ENCODE data around the gene SV2A. TPM values are rescaled to one million over a fixed set of nuclear protein-coding genes. Genes with fewer than 3 reads are reported as not detected.

The SV2A gene
- total RNA-seq, 2 donors from 2014 or later: 2.1 to 3.4 TPM

DNA sequence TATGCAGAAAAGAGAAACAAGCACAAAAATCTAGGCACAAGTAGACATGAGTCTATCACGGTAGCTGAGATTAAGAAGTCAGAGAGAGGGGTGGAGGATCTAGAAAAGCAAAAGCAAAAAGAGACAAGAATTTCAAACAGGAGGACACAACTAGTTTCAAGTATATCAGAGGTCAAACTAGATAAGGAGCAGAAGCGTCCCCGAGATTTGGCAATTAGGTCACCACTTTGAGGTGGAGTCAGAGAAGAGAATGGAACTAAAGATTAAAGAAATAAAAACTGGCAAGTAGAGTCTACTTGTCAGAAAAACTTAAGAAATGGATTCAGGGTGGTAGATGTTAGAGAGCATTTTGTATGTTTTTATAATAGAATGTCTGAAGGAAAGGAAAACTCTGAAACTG is 7.7 kb upstream of the SV2A start:
- no peak overlapping the region for H3K27ac ChIP-seq
- intact Hi-C loops (cut with DNase I): no loop called here
- peaks cover 10 to 15% of the 10 kb centered on the region in 2 donors for H3K36me3 ChIP-seq
- H3K27me3 ChIP-seq (replicated peaks; ENCODE audit: insufficient read depth): no peaks in the 10 kb centered on the region
- no peak overlapping the region for H3K4me3 ChIP-seq
- TF ChIP-seq POLR2AphosphoS5 (IDR thresholded peaks at IDR 0.05) (no peak), CTCF (IDR thresholded peaks at IDR 0.05) (no peak), POLR2A (IDR thresholded peaks at IDR 0.05) (no peak)
- 86% methylated on average over 3 of the region's 3 CpGs for WGBS
- H3K4me1 ChIP-seq (replicated peaks): peaks cover 10% of the 10 kb centered on the region
- DNase-seq (ENCODE audit: low spot score): no peak
- no peaks in the 10 kb centered on the region for H3K9me3 ChIP-seq

- no peak overlapping the region for H3K27ac ChIP-seq
- no peak overlapping the region for H3K4me3 ChIP-seq
- no peak for DNase-seq (ENCODE audit: low spot score)
- WGBS: 79% methylated on average over 10 of the region's 10 CpGs
- intact Hi-C loops (cut with DNase I): no loop called here
- H3K36me3 ChIP-seq: peaks cover 10 to 15% of the 10 kb centered on the region in 2 donors
- no peaks in the 10 kb centered on the region for H3K27me3 ChIP-seq (replicated peaks; ENCODE audit: insufficient read depth)
- no peak for TF ChIP-seq POLR2A (IDR thresholded peaks at IDR 0.05)
- no peak for TF ChIP-seq POLR2AphosphoS5 (IDR thresholded peaks at IDR 0.05)
- TF ChIP-seq CTCF (IDR thresholded peaks at IDR 0.05): no peak
- peaks cover 10% of the 10 kb centered on the region for H3K4me1 ChIP-seq (replicated peaks)
- H3K9me3 ChIP-seq: no peaks in the 10 kb centered on the region
These were observed 6.0 kb upstream of the SV2A start for GRCh38 chr1:149923626-149924025.

- Histone ChIP-seq H3K36me3 (no peaks in the 10 kb centered on the region), H3K4me1 (replicated peaks) (no peaks in the 10 kb centered on the region), H3K27ac (no peak overlapping the region), H3K27me3 (replicated peaks; ENCODE audit: insufficient read depth) (no peaks in the 10 kb centered on the region), H3K9me3 (no peaks in the 10 kb centered on the region), H3K4me3 (no peak overlapping the region)
- intact Hi-C loops (cut with DNase I): no loop called here
- WGBS: 5% methylated on average over 10 of the region's 10 CpGs
- no peak for TF ChIP-seq POLR2AphosphoS5 (IDR thresholded peaks at IDR 0.05)
- TF ChIP-seq POLR2A (IDR thresholded peaks at IDR 0.05): no peak
- no peak for TF ChIP-seq CTCF (IDR thresholded peaks at IDR 0.05)
- DNase-seq (ENCODE audit: low spot score): no peak
These were observed 769 bp downstream of the SV2A start for GRCh38 chr1:149916898-149917252.

- WGBS: 28% methylated on average over 9 of the region's 9 CpGs
- DNase-seq (ENCODE audit: low spot score): no peak
These were observed 1.3 kb downstream of the SV2A start for GRCh38 chr1:149916193-149916897.

More at GRCh38 chr1:149916193-149916897, 1.3 kb downstream of the SV2A start:
- Histone ChIP-seq H3K36me3 (no peaks in the 10 kb centered on the region), H3K27me3 (replicated peaks; ENCODE audit: insufficient read depth) (no peaks in the 10 kb centered on the region), H3K27ac (no peak overlapping the region), H3K4me1 (replicated peaks) (no peaks in the 10 kb centered on the region), H3K4me3 (no peak overlapping the region), H3K9me3 (no peaks in the 10 kb centered on the region)
- TF ChIP-seq POLR2AphosphoS5 (IDR thresholded peaks at IDR 0.05): no peak
- no peak for TF ChIP-seq CTCF (IDR thresholded peaks at IDR 0.05)
- no peak for TF ChIP-seq POLR2A (IDR thresholded peaks at IDR 0.05)
- intact Hi-C loops (cut with DNase I): no loop called here

All from prostate gland (tissue), 2 donors.